K562 (cell line): ENCODE results near the gene PACS2. TPM values are rescaled to one million over a fixed set of nuclear protein-coding genes. Genes with fewer than 3 reads are reported as not detected.

ENCODE experiments used
- ATAC-seq: fragments of 200-7000 bp; cut with Tn5 transposase; 3 replicates; pipeline ENCODE4 v1.9.1; 2020; ENCODE audit warnings: moderate library complexity
- BruUV-seq: library from RNA; stranded (reverse); fragments of 400-500 nt; replicated peaks from 2 replicates; lab custom pipeline; 2021; lab: Mats Ljungman, UMichigan
- CTCF ChIA-PET: fragments of 300-600 bp; formaldehyde crosslinking; extraction: SDS; loops from one replicate; lab custom pipeline; 2021; ENCODE audit warnings: low intra/inter-chr PET ratio; lab: Yijun Ruan, JAX
- POLR2A ChIA-PET: fragments of 300-600, 350-650 bp; sonication (Branson Sonifier 250); formaldehyde crosslinking; extraction: SDS; loops from one replicate; lab custom pipeline; 2021; ENCODE audit warnings: antibody characterized with exemption, inconsistent platforms; lab: Yijun Ruan, JAX
- DNase-seq, 4 experiments: peaks; one replicate each; pipeline versions ENCODE4 v3.0.0 to v3.0.0-alpha.2; 2011 to 2018; ENCODE audit warnings: low spot score in 3 of 4, mixed read lengths in 3 of 4; ENCODE audit errors: extremely low read depth in 1 of 4
- FAIRE-seq: peaks from 2 replicates; lab custom pipeline; 2011; peaks lifted over from hg19 to GRCh38; lab: Jason Lieb, UNC
- H2AFZ ChIP-seq: 2 replicates; pipeline ENCODE4 v1.6.0; 2011; ENCODE audit warnings: low read depth, low read length, control low read depth, inconsistent platforms
- H3K27ac ChIP-seq: fragments of 200-600 bp; 3 replicates; pipeline ENCODE4 v1.8.0; 2011; ENCODE audit warnings: low read depth, mild to moderate bottlenecking, control low read depth, inconsistent platforms, low read length, moderate library complexity, mixed read lengths; ENCODE audit errors: extremely low read depth
- H3K27me3 ChIP-seq, 2 experiments: fragments of 300-600 bp in 1 of 2; 2 replicates in 1 of 2; 3 replicates in 1 of 2; pipeline versions ENCODE4 v1.6.0 to v1.8.0; 2011; ENCODE audit warnings: inconsistent platforms in 2 of 2, low read length in 2 of 2, mild to moderate bottlenecking in 1 of 2, mixed read lengths in 1 of 2, moderate library complexity in 1 of 2; ENCODE audit not compliant: control insufficient read depth in 2 of 2, insufficient read depth in 2 of 2
- H3K36me3 ChIP-seq: fragments of 300-600 bp; 3 replicates; pipeline ENCODE4 v1.8.0; 2011; ENCODE audit warnings: mild to moderate bottlenecking, low read length, inconsistent platforms; ENCODE audit not compliant: control insufficient read depth, insufficient read depth
- H3K4me1 ChIP-seq, 2 experiments: fragments of 200-600 bp in 1 of 2; replicated peaks in 1 of 2; 2 replicates in 1 of 2; 3 replicates in 1 of 2; pipeline versions ENCODE4 v1.5.1 to v1.8.0; 2011; ENCODE audit warnings: inconsistent platforms in 2 of 2, low read length in 2 of 2, mild to moderate bottlenecking in 1 of 2, mixed read lengths in 1 of 2, moderate library complexity in 1 of 2; ENCODE audit not compliant: control insufficient read depth in 2 of 2, insufficient read depth in 2 of 2
- H3K4me2 ChIP-seq: 2 replicates; pipeline ENCODE4 v1.6.1; 2011; ENCODE audit warnings: low read length, control low read depth, inconsistent platforms, mixed read lengths; ENCODE audit not compliant: insufficient read depth
- H3K4me3 ChIP-seq: fragments of 200-600 bp; sonication (generic), shearing (Covaris generic); 2 replicates; pipeline ENCODE4 v1.5.1; 2016; ENCODE audit warnings: control low read depth, inconsistent platforms
- H3K79me2 ChIP-seq: fragments of 200-600 bp; 3 replicates; pipeline ENCODE4 v1.8.0; 2011; ENCODE audit warnings: low read length, inconsistent platforms; ENCODE audit not compliant: control insufficient read depth, insufficient read depth
- H3K9ac ChIP-seq, 2 experiments: 2 replicates each; pipeline versions ENCODE4 v1.6.0 to v1.6.1; 2011; ENCODE audit warnings: low read depth in 2 of 2, low read length in 2 of 2, control low read depth in 1 of 2, inconsistent platforms in 1 of 2, mild to moderate bottlenecking in 1 of 2, mixed read lengths in 1 of 2; ENCODE audit not compliant: insufficient read depth in 1 of 2
- H3K9me1 ChIP-seq: one replicate; pipeline ENCODE4 v1.6.0; 2011; ENCODE audit warnings: inconsistent platforms, mild to moderate bottlenecking, low read length, moderate library complexity; ENCODE audit not compliant: control insufficient read depth, insufficient read depth
- H3K9me3 ChIP-seq: replicated peaks from 2 replicates; pipeline ENCODE4 v1.5.1; 2011; ENCODE audit warnings: low read depth, low read length, inconsistent platforms; ENCODE audit not compliant: control insufficient read depth, insufficient read depth
- H4K20me1 ChIP-seq: replicated peaks from 2 replicates; pipeline ENCODE4 v1.6.1; 2011; ENCODE audit warnings: low read length, inconsistent platforms, mixed read lengths; ENCODE audit not compliant: control insufficient read depth, insufficient read depth
- E4F1 ChIP-seq: fragments of 250-450 bp; sonication (Bioruptor Pico); IDR thresholded peaks from 2 replicates; pipeline ENCODE4 v1.5.0; 2021; ENCODE audit warnings: mild to moderate bottlenecking, borderline replicate concordance
- NKRF ChIP-seq: fragments of 450-650 bp; IDR thresholded peaks from 2 replicates; pipeline ENCODE4 v1.6.1; 2016; ENCODE audit warnings: borderline replicate concordance
- PKNOX1 ChIP-seq: fragments of 450-650 bp; IDR thresholded peaks from 2 replicates; pipeline ENCODE4 v1.6.1; 2016
- ZNF766 ChIP-seq: fragments of 200-800 bp; sonication (Bioruptor generic); conservative IDR thresholded peaks from 2 replicates; pipeline ENCODE4 v1.6.1; 2016; ENCODE audit warnings: missing genetic modification characterization, missing compliant biosample characterization
- WGBS: fragments of 100-300 bp; shearing (Covaris generic); methylation state at CpG from one replicate; pipeline ENCODE4 v1.1.6; 2016; ENCODE audit warnings: low coverage, mixed read lengths; ENCODE audit not compliant: insufficient coverage; ENCODE audit errors: missing lambda C conversion rate; 5-methylcytosine and 5-hydroxymethylcytosine counted together
- in situ Hi-C: fragments of 300-500 bp; cut with MboI; formaldehyde crosslinking; loops from 4 replicates; pipeline ENCODE4 v1.15.0; 2018; ENCODE audit warnings: inconsistent platforms, mixed read lengths
- intact Hi-C: fragments of 100-400 bp; cut with micrococcal nuclease; formaldehyde crosslinking; loops from 2 replicates; pipeline ENCODE4 v1.14.2; 2022
- polyA plus RNA-seq, 8 experiments: library from polyadenylated mRNA; depleted of rRNA in 4 of 8; stranded (reverse) in 5 of 8; unstranded in 3 of 8; fragments of >200 nt; fragmentation: Nextera tagmentation in 2 of 8; fragmentation: Illumina TruSeq in 1 of 8; extraction: Ambion mirVana in 2 of 8; extraction: Trizol in 1 of 8; gene quantifications; 2 replicates each; pipeline versions ENCODE4 v1.2.1 to v1.2.3, GENCODE V29; 2011 to 2014; ENCODE audit warnings: inconsistent platforms in 1 of 8, missing spikeins in 1 of 8
- total RNA-seq, 7 experiments: library from RNA; depleted of rRNA in 6 of 7; stranded (reverse); fragments of >200 nt in 6 of 7; fragmentation: Illumina TruSeq in 2 of 7; extraction: Trizol in 2 of 7; gene quantifications; 2 replicates each; pipeline versions ENCODE4 v1.2.1 to v1.2.3, GENCODE V29; 2011 to 2021; ENCODE audit warnings: low replicate concordance in 1 of 7
- TF ChIP-seq, protein P1 (sequence below): fragments of 450-650 bp; IDR thresholded peaks from 2 replicates; pipeline ENCODE4 v1.6.1; 2016; ENCODE audit warnings: low read depth, mild to moderate bottlenecking, moderate library complexity

The PACS2 gene
- total and polyA plus RNA-seq, 9 of the 15 experiments (the other 6 are each of a cell fraction or from before 2014, with no cell fraction given), result 0.11 to 20.8 (median 9.9) TPM

DNA sequence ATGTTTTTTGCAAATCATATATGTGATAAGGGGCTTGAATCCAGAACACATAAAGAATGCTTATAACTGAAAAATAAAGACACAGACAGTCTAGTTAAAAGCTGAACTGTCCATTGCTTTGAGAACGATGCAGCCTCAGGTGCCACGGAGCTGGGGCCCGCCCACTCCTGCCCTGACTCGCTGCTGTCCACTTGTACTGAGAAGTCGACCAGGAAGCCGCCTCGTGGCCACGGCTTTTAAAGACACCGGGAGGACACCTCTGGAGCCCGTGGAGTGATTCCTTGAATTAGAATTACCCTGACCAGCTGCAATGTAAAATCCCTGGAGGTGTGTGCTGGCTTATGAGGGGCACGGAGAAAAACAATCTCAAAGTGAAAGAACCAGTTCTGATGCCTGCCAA is 59.8 kb downstream of the PACS2 start (continued):
- TF ChIP-seq, protein P1, sequence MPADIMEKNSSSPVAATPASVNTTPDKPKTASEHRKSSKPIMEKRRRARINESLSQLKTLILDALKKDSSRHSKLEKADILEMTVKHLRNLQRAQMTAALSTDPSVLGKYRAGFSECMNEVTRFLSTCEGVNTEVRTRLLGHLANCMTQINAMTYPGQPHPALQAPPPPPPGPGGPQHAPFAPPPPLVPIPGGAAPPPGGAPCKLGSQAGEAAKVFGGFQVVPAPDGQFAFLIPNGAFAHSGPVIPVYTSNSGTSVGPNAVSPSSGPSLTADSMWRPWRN, result no peak

- TF ChIP-seq NKRF (no peak), ZNF766 (peak; percentile 73), E4F1 (CRISPR knock-in tag) (no peak), PKNOX1 (peak; percentile 24; the same call in 1 of the 2 replicates)
- Histone ChIP-seq H3K4me1 (peaks cover 8 to 29% of the 10 kb centered on the region in 2 experiments; a peak in 4 of 5 replicates), H2AFZ (no peak overlapping the region), H3K36me3 (no peaks in the 10 kb centered on the region), H3K9me1 (no peaks in the 10 kb centered on the region), H3K27ac (no peak overlapping the region), H4K20me1 (no peaks in the 10 kb centered on the region), H3K4me2 (no peak overlapping the region), H3K4me3 (no peak overlapping the region), H3K9ac (no peak overlapping the region), H3K79me2 (no peaks in the 10 kb centered on the region), H3K9me3 (no peaks in the 10 kb centered on the region), H3K27me3 (no peaks in the 10 kb centered on the region)
- DNase-seq, result no peak
- intact Hi-C loops, result no loop called here
- ATAC-seq, result no peak
- in situ Hi-C loops, result no loop called here
- no TSS peak for BruUV-seq
- CTCF ChIA-PET, result no interaction called here
- no peak for FAIRE-seq
- POLR2A ChIA-PET, result interaction anchor here (0.7 kb wide), 1 partner anchor 13 kb away, joined by 3 read pairs; no protein-coding TSS in a partner anchor
- 16% methylated on average over 3 of the region's 4 CpGs for WGBS
These were observed 61.1 kb downstream of the PACS2 start for GRCh38 chr14:105375635-105376057.
